IMR-90 (cell line): ENCODE results near the gene KRTAP10-7. TPM values are rescaled to one million over a fixed set of nuclear protein-coding genes. Genes with fewer than 3 reads are reported as not detected.

ENCODE experiments used
- ATAC-seq: fragments of 200-7000 bp; cut with Tn5 transposase; 2 replicates; pipeline ENCODE4 v1.9.1; 2020; ENCODE audit warnings: low read depth, mild to moderate bottlenecking, moderate library complexity
- BruUV-seq: library from RNA; stranded (reverse); fragments of 400-500 nt; replicated peaks from 2 replicates; lab custom pipeline; 2021; lab: Mats Ljungman, UMichigan
- CTCF ChIA-PET: fragments of 300-600 bp; formaldehyde crosslinking; extraction: SDS; loops from one replicate; lab custom pipeline; 2021; ENCODE audit warnings: antibody characterized with exemption; lab: Yijun Ruan, JAX
- POLR2A ChIA-PET: fragments of 300-600 bp; sonication (Branson Sonifier 250); formaldehyde crosslinking; loops from one replicate; lab custom pipeline; 2022; ENCODE audit warnings: antibody characterized with exemption; ENCODE audit not compliant: unreplicated experiment; lab: Charles Lee
- DNase-seq: peaks from one replicate; pipeline ENCODE4 v3.0.0; 2013
- H2AFZ ChIP-seq: replicated peaks from 2 replicates; pipeline ENCODE3; 2013; ENCODE audit warnings: low read length, mild to moderate bottlenecking; ENCODE audit not compliant: poor library complexity
- H2AK5ac ChIP-seq: 2 replicates; pipeline ENCODE4 v1.6.1; 2013; ENCODE audit warnings: low read depth, low read length, inconsistent platforms
- H2AK9ac ChIP-seq: replicated peaks from 2 replicates; pipeline ENCODE3; 2013; ENCODE audit warnings: mild to moderate bottlenecking, low read depth, low read length, moderate library complexity; ENCODE audit not compliant: poor library complexity
- H2BK120ac ChIP-seq: 2 replicates; pipeline ENCODE4 v1.6.1; 2013; ENCODE audit warnings: low read depth, low read length, inconsistent platforms
- H2BK15ac ChIP-seq: 3 replicates; pipeline ENCODE4 v1.6.1; 2013; ENCODE audit warnings: low read depth, low read length, inconsistent platforms
- H2BK20ac ChIP-seq: 2 replicates; pipeline ENCODE4 v1.6.1; 2013; ENCODE audit warnings: low read depth, mild to moderate bottlenecking, inconsistent platforms, low read length, moderate library complexity
- H2BK5ac ChIP-seq: 2 replicates; pipeline ENCODE4 v1.6.1; 2013; ENCODE audit warnings: mild to moderate bottlenecking, low read depth, low read length, inconsistent platforms; ENCODE audit not compliant: poor library complexity, severe bottlenecking
- H3K14ac ChIP-seq: replicated peaks from 2 replicates; pipeline ENCODE4 v1.6.1; 2013; ENCODE audit warnings: low read depth, low read length, inconsistent platforms
- H3K18ac ChIP-seq: 2 replicates; pipeline ENCODE4 v1.6.1; 2013; ENCODE audit warnings: low read depth, low read length, control low read depth
- H3K23ac ChIP-seq: 2 replicates; pipeline ENCODE4 v1.6.1; 2013; ENCODE audit warnings: low read depth, low read length, inconsistent platforms
- H3K27ac ChIP-seq: 2 replicates; pipeline ENCODE4 v1.5.1; 2013; ENCODE audit warnings: mild to moderate bottlenecking, control low read depth, low read length; ENCODE audit not compliant: insufficient read depth
- H3K27me3 ChIP-seq: 2 replicates; pipeline ENCODE4 v1.6.1; 2013; ENCODE audit warnings: low read length; ENCODE audit not compliant: control insufficient read depth, insufficient read depth
- H3K36me3 ChIP-seq: 2 replicates; pipeline ENCODE4 v1.6.1; 2013; ENCODE audit warnings: low read length, mixed read lengths; ENCODE audit not compliant: control insufficient read depth, insufficient read depth
- H3K4ac ChIP-seq: 2 replicates; pipeline ENCODE4 v1.6.1; 2013; ENCODE audit warnings: low read depth, low read length, inconsistent platforms
- H3K4me1 ChIP-seq: 2 replicates; pipeline ENCODE4 v1.6.1; 2013; ENCODE audit warnings: low read length, mixed read lengths; ENCODE audit not compliant: control insufficient read depth, insufficient read depth
- H3K4me2 ChIP-seq: 2 replicates; pipeline ENCODE4 v1.6.1; 2013; ENCODE audit warnings: low read depth, mild to moderate bottlenecking, control low read depth, low read length, moderate library complexity
- H3K4me3 ChIP-seq: 2 replicates; pipeline ENCODE4 v1.5.1; 2013; ENCODE audit warnings: low read depth, mild to moderate bottlenecking, control low read depth, low read length, moderate library complexity; ENCODE audit not compliant: insufficient read depth
- H3K56ac ChIP-seq: 2 replicates; pipeline ENCODE4 v1.6.1; 2013; ENCODE audit warnings: low read length, inconsistent platforms; ENCODE audit not compliant: insufficient read depth; ENCODE audit errors: extremely low read depth
- H3K79me1 ChIP-seq, 2 experiments: 2 replicates each; pipeline ENCODE4 v1.6.1; 2013; ENCODE audit warnings: low read length in 2 of 2, inconsistent platforms in 1 of 2, low read depth in 1 of 2
- H3K9ac ChIP-seq: 2 replicates; pipeline ENCODE4 v1.6.1; 2013; ENCODE audit warnings: low read depth, low read length, control low read depth
- H3K9me1 ChIP-seq: 2 replicates; pipeline ENCODE4 v1.6.1; 2013; ENCODE audit warnings: low read length, inconsistent platforms; ENCODE audit not compliant: insufficient read depth
- H3K9me3 ChIP-seq: 2 replicates; pipeline ENCODE4 v1.6.1; 2013; ENCODE audit warnings: low read length; ENCODE audit not compliant: control insufficient read depth, insufficient read depth
- H4K20me1 ChIP-seq: 2 replicates; pipeline ENCODE4 v1.6.1; 2013; ENCODE audit warnings: low read length, inconsistent platforms; ENCODE audit not compliant: insufficient read depth
- H4K5ac ChIP-seq: 2 replicates; pipeline ENCODE4 v1.6.1; 2013; ENCODE audit warnings: mild to moderate bottlenecking, low read depth, low read length, control low read depth
- H4K8ac ChIP-seq, 2 experiments: 2 replicates each; pipeline ENCODE4 v1.6.1; 2013; ENCODE audit warnings: low read depth in 2 of 2, low read length in 2 of 2, control low read depth in 1 of 2, inconsistent platforms in 1 of 2
- H4K91ac ChIP-seq: 2 replicates; pipeline ENCODE4 v1.6.1; 2013; ENCODE audit warnings: low read depth, low read length, inconsistent platforms; ENCODE audit not compliant: insufficient read depth
- BHLHE40 ChIP-seq: fragments of 150-350 bp; IDR thresholded peaks from 2 replicates; pipeline ENCODE4 v1.6.1; 2016; ENCODE audit warnings: mild to moderate bottlenecking, low read depth, low read length
- CEBPB ChIP-seq: IDR thresholded peaks from 2 replicates; pipeline ENCODE4 v1.6.1; 2012; ENCODE audit warnings: low read depth, low read length, improper control_type of control experiment
- CHD1 ChIP-seq: IDR thresholded peaks from 2 replicates; pipeline ENCODE4 v1.6.1; 2012; ENCODE audit warnings: low read depth, low read length, improper control_type of control experiment
- FOS ChIP-seq: fragments of 150-350 bp; IDR thresholded peaks from 2 replicates; pipeline ENCODE4 v1.6.1; 2016; ENCODE audit warnings: low read depth, low read length
- MAFK ChIP-seq: IDR thresholded peaks from 2 replicates; pipeline ENCODE4 v1.6.1; 2012; ENCODE audit warnings: low read depth, low read length, improper control_type of control experiment
- MAZ ChIP-seq: IDR thresholded peaks from 2 replicates; pipeline ENCODE4 v1.6.1; 2012; ENCODE audit warnings: low read depth, mild to moderate bottlenecking, low read length, improper control_type of control experiment, moderate library complexity, borderline replicate concordance
- MXI1 ChIP-seq: IDR thresholded peaks from 2 replicates; pipeline ENCODE4 v1.6.1; 2012; ENCODE audit warnings: low read depth, mild to moderate bottlenecking, low read length, moderate library complexity, borderline replicate concordance
- NFE2L2 ChIP-seq: fragments of 150-350 bp; IDR thresholded peaks from 2 replicates; pipeline ENCODE4 v1.6.1; 2016; ENCODE audit warnings: low read depth, mild to moderate bottlenecking, low read length
- POLR2A ChIP-seq: IDR thresholded peaks from 2 replicates; pipeline ENCODE4 v1.6.1; 2012; ENCODE audit warnings: mild to moderate bottlenecking, low read depth, low read length
- RAD21 ChIP-seq: IDR thresholded peaks from 2 replicates; pipeline ENCODE4 v1.6.1; 2012; ENCODE audit warnings: low read length, improper control_type of control experiment
- RCOR1 ChIP-seq: IDR thresholded peaks from 2 replicates; pipeline ENCODE4 v1.6.1; 2012; ENCODE audit warnings: mild to moderate bottlenecking, low read length, improper control_type of control experiment; ENCODE audit not compliant: insufficient replicate concordance
- RFX5 ChIP-seq: IDR thresholded peaks from 2 replicates; pipeline ENCODE4 v1.8.0; 2012; ENCODE audit warnings: low read depth, mild to moderate bottlenecking, low read length, moderate library complexity
- SMC3 ChIP-seq: fragments of 150-350 bp; IDR thresholded peaks from 2 replicates; pipeline ENCODE4 v1.6.1; 2016; ENCODE audit warnings: low read depth, mild to moderate bottlenecking, antibody characterized with exemption, low read length, moderate library complexity
- WGBS, 2 experiments: methylation state at CpG; one replicate each; pipeline versions ENCODE4 v1.1.5 to v1.1.7; 2013; ENCODE audit warnings: missing lambda C conversion rate in 2 of 2; ENCODE audit not compliant: insufficient read length in 1 of 2; ENCODE audit errors: extremely low coverage in 2 of 2; 5-methylcytosine and 5-hydroxymethylcytosine counted together
- dilution Hi-C: fragments of 300-500 bp; cut with HindIII; formaldehyde crosslinking; loops from one replicate; pipeline ENCODE4 v1.14.3; 2018; ENCODE audit warnings: low sequenced_read_pairs; ENCODE audit not compliant: unreplicated experiment
- in situ Hi-C: fragments of 300-500 bp; cut with MboI; formaldehyde crosslinking; loops from 3 replicates; pipeline ENCODE4 v1.14.3; 2019; ENCODE audit warnings: low sequenced_read_pairs, inconsistent platforms, mixed read lengths
- intact Hi-C: fragments of 100-400 bp; cut with micrococcal nuclease; formaldehyde crosslinking; loops from 2 replicates; pipeline ENCODE4 v1.10.0; 2022
- polyA plus RNA-seq, 3 experiments: library from polyadenylated mRNA; depleted of rRNA; stranded (reverse); fragments of >200 nt; gene quantifications; 2 replicates each; pipeline ENCODE4 v1.2.3, GENCODE V29; 2012; ENCODE audit warnings: low replicate concordance in 1 of 3
- total RNA-seq: library from RNA; depleted of rRNA; stranded (reverse); fragments of >200 nt; gene quantifications from 2 replicates; pipeline ENCODE4 v1.2.3, GENCODE V29; 2012
- TF ChIP-seq, protein P1 (sequence below): fragments of 150-350 bp; IDR thresholded peaks from 2 replicates; pipeline ENCODE4 v1.6.1; 2016; ENCODE audit warnings: low read depth, mild to moderate bottlenecking, low read length, moderate library complexity, borderline replicate concordance
- TF ChIP-seq, protein P2 (sequence below): fragments of 150-350 bp; IDR thresholded peaks from 2 replicates; pipeline ENCODE4 v1.6.1; 2017; ENCODE audit warnings: mild to moderate bottlenecking, antibody characterized with exemption, low read length, low read depth
- TF ChIP-seq, protein P3 (sequence below): conservative IDR thresholded peaks from 2 replicates; pipeline ENCODE4 v1.5.1; 2012; ENCODE audit warnings: mild to moderate bottlenecking, low read depth, low read length, improper control_type of control experiment

The KRTAP10-7 gene
- total and polyA plus RNA-seq, 2 of the 4 experiments (the other 2 are of a cell fraction) = not detected

DNA sequence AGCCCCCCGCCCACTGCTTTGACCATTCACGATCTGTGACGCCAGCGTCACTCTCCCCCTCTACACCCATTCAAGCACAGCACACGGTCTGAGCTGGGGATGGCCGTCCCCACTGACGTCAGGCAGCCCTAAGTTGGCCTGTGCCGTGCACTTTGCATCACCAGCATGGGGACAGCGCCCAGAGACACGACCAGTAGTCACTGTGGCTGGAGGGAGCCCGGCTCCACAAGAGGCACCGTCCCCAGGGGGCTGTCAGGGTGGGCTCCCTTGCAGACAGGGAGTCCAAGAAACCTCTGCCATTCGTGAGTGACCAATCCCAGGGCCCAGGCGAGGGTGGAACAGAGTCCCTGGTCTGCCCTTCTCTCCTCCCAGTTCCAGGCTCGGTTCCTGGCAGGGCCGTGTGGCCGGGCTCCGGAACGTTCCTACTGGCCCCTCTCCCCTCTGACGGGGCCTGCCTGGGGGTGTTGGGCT lies 13.8 kb downstream of the KRTAP10-7 start:
- BruUV-seq = no TSS peak
- no peak for ATAC-seq
- Histone ChIP-seq H3K9ac (no peak overlapping the region), H3K9me3 (peaks cover 13% of the 10 kb centered on the region), H2AK5ac (no peak overlapping the region), H3K4me2 (no peak overlapping the region), H2BK20ac (no peak overlapping the region), H3K36me3 (no peaks in the 10 kb centered on the region), H2AK9ac (no peak overlapping the region), H3K4me3 (no peak overlapping the region), H3K56ac (no peak overlapping the region), H3K4me1 (no peaks in the 10 kb centered on the region), H4K8ac (no peak overlapping the region), H3K9me1 (no peaks in the 10 kb centered on the region), H2AFZ (no peak overlapping the region), H3K23ac (no peak overlapping the region), H4K5ac (no peak overlapping the region), H3K27me3 (peaks cover 3% of the 10 kb centered on the region; the same call in 1 of the 2 replicates), H3K4ac (no peak overlapping the region), H3K18ac (no peak overlapping the region), H2BK15ac (no peak overlapping the region), H3K79me1 (no peaks in the 10 kb centered on the region), H3K14ac (no peak overlapping the region), H3K27ac (no peak overlapping the region), H4K91ac (no peak overlapping the region), H2BK5ac (no peak overlapping the region), H4K20me1 (no peaks in the 10 kb centered on the region), H2BK120ac (no peak overlapping the region)
- DNase-seq = no peak
- POLR2A ChIA-PET = no interaction called here
- dilution Hi-C loops = no loop called here
- in situ Hi-C loops = no loop called here
- intact Hi-C loops = no loop called here
- 28% methylated on average over 4 of the region's 20 CpGs; no CpG with 5 or more reads in 1 of the 2 experiments for WGBS, 2 experiments
- CTCF ChIA-PET = no interaction called here
- no peak for TF ChIP-seq CHD1
- TF ChIP-seq MAFK = no peak
- TF ChIP-seq, protein P1, sequence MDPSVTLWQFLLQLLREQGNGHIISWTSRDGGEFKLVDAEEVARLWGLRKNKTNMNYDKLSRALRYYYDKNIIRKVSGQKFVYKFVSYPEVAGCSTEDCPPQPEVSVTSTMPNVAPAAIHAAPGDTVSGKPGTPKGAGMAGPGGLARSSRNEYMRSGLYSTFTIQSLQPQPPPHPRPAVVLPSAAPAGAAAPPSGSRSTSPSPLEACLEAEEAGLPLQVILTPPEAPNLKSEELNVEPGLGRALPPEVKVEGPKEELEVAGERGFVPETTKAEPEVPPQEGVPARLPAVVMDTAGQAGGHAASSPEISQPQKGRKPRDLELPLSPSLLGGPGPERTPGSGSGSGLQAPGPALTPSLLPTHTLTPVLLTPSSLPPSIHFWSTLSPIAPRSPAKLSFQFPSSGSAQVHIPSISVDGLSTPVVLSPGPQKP = no peak
- TF ChIP-seq BHLHE40 = no peak
- no peak for TF ChIP-seq NFE2L2
- TF ChIP-seq SMC3 = no peak
- TF ChIP-seq MXI1 = no peak
- no peak for TF ChIP-seq FOS
- TF ChIP-seq, protein P2, sequence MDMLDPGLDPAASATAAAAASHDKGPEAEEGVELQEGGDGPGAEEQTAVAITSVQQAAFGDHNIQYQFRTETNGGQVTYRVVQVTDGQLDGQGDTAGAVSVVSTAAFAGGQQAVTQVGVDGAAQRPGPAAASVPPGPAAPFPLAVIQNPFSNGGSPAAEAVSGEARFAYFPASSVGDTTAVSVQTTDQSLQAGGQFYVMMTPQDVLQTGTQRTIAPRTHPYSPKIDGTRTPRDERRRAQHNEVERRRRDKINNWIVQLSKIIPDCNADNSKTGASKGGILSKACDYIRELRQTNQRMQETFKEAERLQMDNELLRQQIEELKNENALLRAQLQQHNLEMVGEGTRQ = no peak
- TF ChIP-seq CEBPB = no peak
- TF ChIP-seq MAZ = no peak
- TF ChIP-seq, protein P3, sequence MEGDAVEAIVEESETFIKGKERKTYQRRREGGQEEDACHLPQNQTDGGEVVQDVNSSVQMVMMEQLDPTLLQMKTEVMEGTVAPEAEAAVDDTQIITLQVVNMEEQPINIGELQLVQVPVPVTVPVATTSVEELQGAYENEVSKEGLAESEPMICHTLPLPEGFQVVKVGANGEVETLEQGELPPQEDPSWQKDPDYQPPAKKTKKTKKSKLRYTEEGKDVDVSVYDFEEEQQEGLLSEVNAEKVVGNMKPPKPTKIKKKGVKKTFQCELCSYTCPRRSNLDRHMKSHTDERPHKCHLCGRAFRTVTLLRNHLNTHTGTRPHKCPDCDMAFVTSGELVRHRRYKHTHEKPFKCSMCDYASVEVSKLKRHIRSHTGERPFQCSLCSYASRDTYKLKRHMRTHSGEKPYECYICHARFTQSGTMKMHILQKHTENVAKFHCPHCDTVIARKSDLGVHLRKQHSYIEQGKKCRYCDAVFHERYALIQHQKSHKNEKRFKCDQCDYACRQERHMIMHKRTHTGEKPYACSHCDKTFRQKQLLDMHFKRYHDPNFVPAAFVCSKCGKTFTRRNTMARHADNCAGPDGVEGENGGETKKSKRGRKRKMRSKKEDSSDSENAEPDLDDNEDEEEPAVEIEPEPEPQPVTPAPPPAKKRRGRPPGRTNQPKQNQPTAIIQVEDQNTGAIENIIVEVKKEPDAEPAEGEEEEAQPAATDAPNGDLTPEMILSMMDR = no peak
- no peak for TF ChIP-seq POLR2A
- no peak for TF ChIP-seq RAD21
- no peak for TF ChIP-seq RFX5
- TF ChIP-seq RCOR1 = no peak
